KMS-11 (cell line): Measurements from ENCODE around the gene FCRL2.

Source experiments
- H2AFZ ChIP-seq: fragments of 200-600 bp; sonication (generic); 2 replicates; pipeline ENCODE4 v1.6.1; 2016; ENCODE audit warnings: antibody characterized with exemption, mixed run types, low read depth
- H3K27ac ChIP-seq: fragments of 200-600 bp; sonication (generic); 2 replicates; pipeline ENCODE4 v1.6.1; 2016; ENCODE audit warnings: mild to moderate bottlenecking, mixed run types
- H3K27me3 ChIP-seq: fragments of 200-600 bp; sonication (generic); 2 replicates; pipeline ENCODE4 v1.6.1; 2017; ENCODE audit warnings: mild to moderate bottlenecking, low read depth, mixed run types, moderate library complexity; ENCODE audit not compliant: insufficient read depth
- H3K36me3 ChIP-seq: fragments of 200-600 bp; sonication (generic); 2 replicates; pipeline ENCODE4 v1.6.1; 2017; ENCODE audit warnings: mild to moderate bottlenecking, mixed run types; ENCODE audit not compliant: insufficient read depth
- H3K4me1 ChIP-seq: fragments of 200-600 bp; sonication (generic); 2 replicates; pipeline ENCODE4 v1.6.1; 2016; ENCODE audit warnings: mild to moderate bottlenecking, low read depth, mixed run types; ENCODE audit not compliant: poor library complexity, severe bottlenecking
- H3K4me2 ChIP-seq: fragments of 200-600 bp; sonication (generic); 2 replicates; pipeline ENCODE4 v1.7.0; 2016; ENCODE audit warnings: mild to moderate bottlenecking, mixed run types
- H3K4me3 ChIP-seq: fragments of 200-600 bp; sonication (generic); IDR thresholded peaks from 2 replicates; pipeline ENCODE4 v1.6.1; 2017; ENCODE audit warnings: low read depth, low read length, mixed read lengths; ENCODE audit not compliant: insufficient read depth
- H3K79me2 ChIP-seq: fragments of 200-600 bp; sonication (generic); 2 replicates; pipeline ENCODE4 v1.6.1; 2016; ENCODE audit warnings: low read depth, mixed run types; ENCODE audit not compliant: insufficient read depth
- H3K9ac ChIP-seq: fragments of 200-600 bp; sonication (generic); 2 replicates; pipeline ENCODE4 v1.6.1; 2016; ENCODE audit warnings: mild to moderate bottlenecking, mixed run types
- H4K20me1 ChIP-seq: fragments of 200-600 bp; sonication (generic); 2 replicates; pipeline ENCODE4 v1.6.1; 2016; ENCODE audit warnings: mild to moderate bottlenecking, mixed run types; ENCODE audit not compliant: insufficient read depth
- TF ChIP-seq, protein P1 (sequence below): fragments of 200-600 bp; sonication (generic); conservative IDR thresholded peaks from 2 replicates; pipeline ENCODE4 v1.6.1; 2017; ENCODE audit warnings: low read depth, mild to moderate bottlenecking, antibody characterized with exemption, low read length, moderate library complexity, mixed read lengths

The FCRL2 gene, protein sequence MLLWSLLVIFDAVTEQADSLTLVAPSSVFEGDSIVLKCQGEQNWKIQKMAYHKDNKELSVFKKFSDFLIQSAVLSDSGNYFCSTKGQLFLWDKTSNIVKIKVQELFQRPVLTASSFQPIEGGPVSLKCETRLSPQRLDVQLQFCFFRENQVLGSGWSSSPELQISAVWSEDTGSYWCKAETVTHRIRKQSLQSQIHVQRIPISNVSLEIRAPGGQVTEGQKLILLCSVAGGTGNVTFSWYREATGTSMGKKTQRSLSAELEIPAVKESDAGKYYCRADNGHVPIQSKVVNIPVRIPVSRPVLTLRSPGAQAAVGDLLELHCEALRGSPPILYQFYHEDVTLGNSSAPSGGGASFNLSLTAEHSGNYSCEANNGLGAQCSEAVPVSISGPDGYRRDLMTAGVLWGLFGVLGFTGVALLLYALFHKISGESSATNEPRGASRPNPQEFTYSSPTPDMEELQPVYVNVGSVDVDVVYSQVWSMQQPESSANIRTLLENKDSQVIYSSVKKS

DNA sequence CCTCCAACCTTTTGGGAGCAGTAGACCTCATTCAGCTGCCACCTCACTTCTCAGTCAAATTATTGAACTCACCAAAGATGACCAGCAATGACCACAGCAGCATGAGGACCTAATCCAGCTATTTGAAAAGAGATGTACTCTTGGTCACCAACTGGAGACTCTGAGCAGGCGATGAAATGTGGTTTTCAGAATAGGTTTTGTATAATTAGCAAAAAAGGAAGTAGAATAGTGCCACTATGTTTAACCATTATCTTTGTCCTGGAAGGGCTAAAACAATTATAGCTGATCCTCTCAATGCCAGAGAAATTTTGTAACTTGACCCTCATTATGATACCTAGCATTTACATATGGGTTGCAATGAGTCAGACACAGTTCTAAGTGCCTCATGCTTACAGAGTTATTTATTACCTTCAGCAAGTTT is at the start of gene FCRL2:
Gene FCRL2 (minus strand): TSS at position 162 of the 421 bp plus-strand sequence. CDS start 59 bp downstream, at position 103.
- Histone ChIP-seq H2AFZ (no peak within 1 kb of the TSS), H3K4me1 (peaks cover 81% of the 10 kb centered on the region), H3K4me3 (peak within 1 kb of the TSS; percentile 15), H3K79me2 (no peaks in the 10 kb centered on the region), H3K27me3 (no peaks in the 10 kb centered on the region), H3K36me3 (no peaks in the 10 kb centered on the region), H3K9ac (no peak within 1 kb of the TSS), H3K4me2 (peak within 1 kb of the TSS; percentile 5), H4K20me1 (no peaks in the 10 kb centered on the region), H3K27ac (no peak within 1 kb of the TSS)
- TF ChIP-seq, protein P1, sequence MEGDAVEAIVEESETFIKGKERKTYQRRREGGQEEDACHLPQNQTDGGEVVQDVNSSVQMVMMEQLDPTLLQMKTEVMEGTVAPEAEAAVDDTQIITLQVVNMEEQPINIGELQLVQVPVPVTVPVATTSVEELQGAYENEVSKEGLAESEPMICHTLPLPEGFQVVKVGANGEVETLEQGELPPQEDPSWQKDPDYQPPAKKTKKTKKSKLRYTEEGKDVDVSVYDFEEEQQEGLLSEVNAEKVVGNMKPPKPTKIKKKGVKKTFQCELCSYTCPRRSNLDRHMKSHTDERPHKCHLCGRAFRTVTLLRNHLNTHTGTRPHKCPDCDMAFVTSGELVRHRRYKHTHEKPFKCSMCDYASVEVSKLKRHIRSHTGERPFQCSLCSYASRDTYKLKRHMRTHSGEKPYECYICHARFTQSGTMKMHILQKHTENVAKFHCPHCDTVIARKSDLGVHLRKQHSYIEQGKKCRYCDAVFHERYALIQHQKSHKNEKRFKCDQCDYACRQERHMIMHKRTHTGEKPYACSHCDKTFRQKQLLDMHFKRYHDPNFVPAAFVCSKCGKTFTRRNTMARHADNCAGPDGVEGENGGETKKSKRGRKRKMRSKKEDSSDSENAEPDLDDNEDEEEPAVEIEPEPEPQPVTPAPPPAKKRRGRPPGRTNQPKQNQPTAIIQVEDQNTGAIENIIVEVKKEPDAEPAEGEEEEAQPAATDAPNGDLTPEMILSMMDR: no peak

DNA sequence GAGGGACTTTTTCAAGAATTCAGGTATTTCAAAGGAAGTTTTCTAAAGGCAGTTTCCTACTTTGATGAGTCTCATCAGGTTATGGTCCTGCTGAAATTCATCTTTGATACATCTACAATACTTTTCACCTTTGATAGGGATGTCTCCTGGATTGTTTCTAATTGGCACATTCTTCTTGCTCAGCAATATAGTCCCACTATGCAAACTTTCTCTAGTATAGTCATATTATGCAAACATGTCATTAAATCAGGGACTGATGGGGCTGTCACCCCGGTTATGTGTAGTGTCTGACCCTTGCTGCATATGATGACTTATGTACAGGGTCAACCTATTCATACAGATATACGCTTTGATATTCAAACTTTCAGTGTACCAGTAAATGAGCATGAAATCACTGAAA is 43.4 kb upstream of the FCRL2 start:
- H2AFZ ChIP-seq: no peak overlapping the region
- H3K4me2 ChIP-seq: no peak overlapping the region
- H3K4me3 ChIP-seq: no peak overlapping the region
- H3K9ac ChIP-seq: no peak overlapping the region
- TF ChIP-seq, protein P1: no peak
- no peaks in the 10 kb centered on the region for H3K36me3 ChIP-seq
- H4K20me1 ChIP-seq: no peaks in the 10 kb centered on the region
- H3K27ac ChIP-seq: no peak overlapping the region
- H3K79me2 ChIP-seq: no peaks in the 10 kb centered on the region
- H3K4me1 ChIP-seq: no peaks in the 10 kb centered on the region
- no peaks in the 10 kb centered on the region for H3K27me3 ChIP-seq

DNA sequence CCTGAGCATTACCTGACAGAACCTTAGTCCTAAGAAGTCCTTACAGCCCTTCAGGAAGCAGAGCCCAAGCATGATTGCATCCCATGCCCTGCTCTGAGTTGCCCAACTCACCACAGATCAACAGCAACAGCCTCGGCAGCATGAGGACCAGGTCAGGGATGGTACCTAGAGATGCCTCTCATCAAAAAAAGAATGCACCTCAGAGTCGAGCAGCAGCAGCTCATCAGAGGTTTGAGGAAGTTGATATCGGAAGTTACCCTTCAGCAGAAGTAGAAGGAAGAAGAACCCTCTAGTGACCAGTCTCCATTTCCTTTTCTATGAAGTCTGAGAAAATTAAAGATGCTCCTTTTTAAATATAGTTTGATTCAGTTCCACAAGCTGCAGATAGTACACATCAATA is 43.0 kb upstream of the FCRL2 start, which contains the start of gene FCRL1:
Gene FCRL1 (minus strand): TSS at position 225 of the 400 bp plus-strand sequence. CDS start 83 bp downstream, at position 142.
- Histone ChIP-seq H3K9ac (no peak within 1 kb of the TSS), H3K27me3 (no peaks in the 10 kb centered on the region), H3K79me2 (no peaks in the 10 kb centered on the region), H3K36me3 (no peaks in the 10 kb centered on the region), H2AFZ (no peak within 1 kb of the TSS), H3K4me2 (no peak within 1 kb of the TSS), H3K4me1 (no peaks in the 10 kb centered on the region), H3K27ac (no peak within 1 kb of the TSS), H3K4me3 (no peak within 1 kb of the TSS), H4K20me1 (no peaks in the 10 kb centered on the region)
- TF ChIP-seq, protein P1: no peak

DNA sequence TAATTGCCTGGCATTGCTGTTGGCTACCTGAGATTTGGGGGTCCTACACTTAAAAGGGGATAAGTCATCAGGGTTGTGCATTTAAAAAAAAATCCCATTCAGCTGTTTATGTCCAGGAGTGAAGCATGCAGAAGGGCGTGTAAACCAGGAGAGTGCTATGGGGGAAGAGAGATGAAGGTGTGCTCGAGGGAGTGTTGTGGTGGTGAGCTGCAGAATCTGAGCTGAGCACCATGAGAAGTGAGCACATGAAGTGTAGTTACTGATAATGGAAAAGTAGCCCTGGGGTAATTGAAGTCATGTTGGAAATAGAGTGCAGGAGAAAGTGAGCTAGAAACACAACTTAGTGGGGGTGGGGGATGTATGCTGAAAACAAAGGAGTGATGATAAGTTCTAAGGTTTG is 42.3 kb upstream of the FCRL2 start:
- TF ChIP-seq, protein P1: no peak
- Histone ChIP-seq H3K4me3 (no peak overlapping the region), H3K9ac (no peak overlapping the region), H3K27me3 (no peaks in the 10 kb centered on the region), H3K27ac (no peak overlapping the region), H2AFZ (no peak overlapping the region), H3K36me3 (no peaks in the 10 kb centered on the region), H3K4me2 (no peak overlapping the region), H3K4me1 (no peaks in the 10 kb centered on the region), H3K79me2 (no peaks in the 10 kb centered on the region), H4K20me1 (no peaks in the 10 kb centered on the region)
